Measurements from ENCODE around the gene MYO15B.

Gene MYO15B

GRCh38 chr17:75558666-75559530, 28.7 kb upstream of the MYO15B start:
- DNase-seq, result no peak

GRCh38 chr17:75559958-75560533, 27.6 kb upstream of the MYO15B start:
- no peak for DNase-seq

- no peak for DNase-seq
Measured at GRCh38 chr17:75561927-75562603, 25.5 kb upstream of the MYO15B start.

- DNase-seq, result no peak
Measured at GRCh38 chr17:75563063-75563758, 24.4 kb upstream of the MYO15B start.

- DNase-seq, result no peak
Measured at GRCh38 chr17:75564195-75564594, 23.4 kb upstream of the MYO15B start.

- no peak for DNase-seq
Measured at GRCh38 chr17:75565066-75565465, 22.5 kb upstream of the MYO15B start.

GRCh38 chr17:75565618-75566017, 22.0 kb upstream of the MYO15B start:
- DNase-seq, result no peak

- no peak for DNase-seq
Measured at GRCh38 chr17:75566416-75566815, 21.2 kb upstream of the MYO15B start.

GRCh38 chr17:75566834-75567233, 20.8 kb upstream of the MYO15B start:
- no peak for DNase-seq

- DNase-seq, result no peak
Measured at GRCh38 chr17:75568412-75569255, 19.0 kb upstream of the MYO15B start.

GRCh38 chr17:75570034-75570676, 17.4 kb upstream of the MYO15B start:
- DNase-seq, result no peak

- no peak for DNase-seq
Measured at GRCh38 chr17:75570772-75571171, 16.8 kb upstream of the MYO15B start.

GRCh38 chr17:75571197-75571884, 16.3 kb upstream of the MYO15B start:
- peak; percentile 96 for DNase-seq

- DNase-seq, result no peak
Measured at GRCh38 chr17:75571885-75572215, 15.8 kb upstream of the MYO15B start.

- DNase-seq, result no peak
Measured at GRCh38 chr17:75572713-75573539, 14.7 kb upstream of the MYO15B start.

GRCh38 chr17:75573540-75573957, 14.1 kb upstream of the MYO15B start:
- no peak for DNase-seq

GRCh38 chr17:75573994-75574393, 13.6 kb upstream of the MYO15B start:
- DNase-seq, result no peak

GRCh38 chr17:75574404-75575036, 13.1 kb upstream of the MYO15B start:
- DNase-seq, result no peak

- DNase-seq, result no peak
Measured at GRCh38 chr17:75575197-75575596, 12.4 kb upstream of the MYO15B start.

- DNase-seq, result no peak
Measured at GRCh38 chr17:75575728-75576127, 11.9 kb upstream of the MYO15B start.

All from SIG-M5 (cell line).